Inferior parietal cortex (tissue), 1 donor: ENCODE results near the gene ADH1C.
"Not testable (repeated sequence)": the region's sequence is repeated elsewhere in the genome, so short reads cannot be mapped to it uniquely, and the experiment has no call there.

Source experiments
- DNase-seq: peaks from one replicate; pipeline ENCODE4 v3.0.0-alpha.2; 2016; ENCODE audit errors: extremely low spot score

The ADH1C gene

DNA sequence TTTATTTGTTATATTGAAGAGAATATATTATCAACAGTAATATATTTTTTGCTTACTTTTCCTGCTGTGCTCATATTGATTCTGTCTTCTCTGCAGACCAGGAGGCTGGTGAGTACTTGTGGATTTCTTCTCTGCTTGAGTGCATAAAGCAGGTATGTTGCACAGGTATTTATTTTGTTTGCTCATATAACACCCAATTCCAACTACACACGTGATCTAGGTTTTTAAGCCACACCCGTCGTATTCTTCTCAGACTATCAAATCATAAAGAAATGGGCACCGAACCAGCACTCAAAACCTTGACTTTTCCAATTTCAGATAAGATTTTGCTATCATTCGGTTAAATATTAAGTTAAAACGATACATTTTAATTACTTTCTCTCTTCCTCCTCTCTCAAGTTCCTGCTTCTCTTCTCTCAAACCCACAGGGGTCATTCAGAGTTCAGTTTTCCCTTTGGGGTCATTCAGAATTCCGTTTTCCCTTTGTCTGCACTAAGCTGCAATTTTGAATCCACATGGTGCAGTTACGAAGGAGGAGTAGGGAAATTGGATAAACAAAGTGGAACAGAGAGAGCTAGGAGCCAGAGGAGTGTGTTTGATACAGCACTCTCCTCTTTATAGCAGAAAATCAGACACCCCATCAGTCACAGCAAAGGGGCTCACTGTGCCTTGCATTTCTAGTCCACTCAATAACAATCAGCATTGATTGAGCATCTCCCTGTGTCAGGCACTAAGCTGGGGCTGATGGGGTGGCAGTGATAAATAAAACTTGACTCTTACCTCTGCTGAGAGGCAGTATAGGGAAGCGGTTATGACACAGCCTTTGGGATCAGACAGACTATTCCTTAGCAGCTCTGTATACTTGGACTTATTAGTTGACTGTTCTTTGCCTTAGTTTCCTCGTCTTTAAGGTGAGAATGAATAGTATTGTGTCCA lies at the start of gene ADH1C:
TSS of gene ADH1C (minus strand) at position 145 of the 936 bp plus-strand sequence. CDS start at position 74, 71 bp downstream.
- DNase-seq = no peak

DNA sequence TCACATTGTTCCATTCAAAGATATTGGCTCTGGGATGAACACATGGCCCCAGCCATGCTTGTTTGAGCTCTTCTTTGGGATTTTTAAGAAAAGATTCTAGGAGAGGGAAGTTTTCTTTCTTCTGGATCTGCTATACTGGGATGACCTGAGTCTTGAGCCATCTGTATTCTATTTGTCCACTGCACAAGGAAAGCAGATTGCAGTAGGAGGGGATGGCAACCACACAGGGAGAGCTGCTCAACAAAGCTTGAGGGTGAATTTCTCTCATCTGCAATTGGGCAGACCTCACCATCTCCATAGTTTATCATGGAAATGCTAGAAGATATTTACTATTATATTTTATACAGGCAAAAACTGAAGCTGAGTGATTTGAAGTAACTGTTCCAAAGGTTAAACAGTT lies 48.3 kb upstream of the ADH1C start:
- DNase-seq = no peak

- no peak for DNase-seq
Measured at GRCh38 chr4:99399017-99399416, 46.5 kb upstream of the ADH1C start.

- DNase-seq = no peak
Measured at GRCh38 chr4:99395595-99396364, 43.2 kb upstream of the ADH1C start.

DNA sequence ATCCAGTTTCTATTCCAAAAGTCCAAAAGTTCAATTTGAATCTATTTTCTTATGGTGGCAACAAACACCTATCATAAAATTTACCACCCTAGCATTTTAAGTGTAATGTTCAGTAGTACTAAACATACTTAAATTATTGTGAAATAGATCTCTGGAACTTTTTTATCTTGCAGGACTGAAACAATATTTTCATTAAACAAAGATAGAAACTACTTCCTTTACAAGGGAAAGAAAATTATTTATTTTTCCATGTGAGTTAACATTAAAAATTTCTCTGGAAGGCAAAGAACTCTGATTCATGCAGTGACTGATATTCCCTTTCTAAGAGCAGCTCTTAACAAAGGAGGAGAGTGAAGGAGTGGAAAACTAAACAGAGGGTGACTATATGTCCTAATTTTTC lies 42.4 kb upstream of the ADH1C start:
- DNase-seq = no peak

DNA sequence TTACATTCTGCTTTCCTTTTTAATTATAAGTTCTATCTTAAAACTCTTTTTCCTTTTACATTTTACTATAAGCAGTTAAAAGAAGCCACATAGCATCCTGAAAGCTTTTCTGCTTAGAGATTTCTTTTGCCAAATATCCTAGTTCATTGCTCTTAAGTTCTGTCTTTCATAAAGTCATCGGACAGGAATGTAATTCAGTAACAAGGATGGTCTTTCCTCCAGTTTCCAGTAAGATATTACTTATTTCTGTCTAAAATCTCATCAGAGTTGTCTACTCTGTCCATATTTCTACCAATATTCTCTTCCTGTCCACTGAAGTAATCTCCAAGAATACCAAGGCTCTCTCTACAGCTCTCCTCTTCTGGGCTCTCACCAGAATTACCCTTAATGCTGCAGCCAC lies 37.5 kb upstream of the ADH1C start:
- no peak for DNase-seq

GRCh38 chr4:99389606-99390005 lies 37.1 kb upstream of the ADH1C start:
- no peak for DNase-seq

DNA sequence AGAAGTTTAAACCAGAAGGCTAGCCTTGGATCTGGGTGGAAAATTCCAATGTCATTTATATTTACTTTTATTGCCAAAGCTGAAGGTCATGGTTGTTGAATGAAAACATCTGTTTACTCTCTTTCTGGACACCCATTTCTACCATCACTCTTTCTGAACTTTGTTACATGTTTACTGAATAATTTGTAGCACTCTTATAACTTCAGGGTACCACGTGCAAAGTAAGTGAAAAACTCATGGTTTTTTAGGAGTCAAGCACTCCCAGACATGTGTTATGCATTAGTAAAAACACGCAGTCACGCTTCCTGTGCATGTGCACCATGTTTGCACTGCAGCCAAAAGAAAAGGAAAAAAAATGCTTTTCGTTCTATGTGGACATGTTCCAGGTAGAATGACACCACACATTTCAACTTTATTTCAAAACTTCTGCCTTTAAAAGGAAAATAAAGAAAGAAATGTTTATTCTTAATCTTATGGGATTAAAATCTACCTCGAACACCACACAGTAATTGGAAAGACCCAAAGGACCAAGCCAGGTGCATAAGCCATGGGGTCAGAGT lies 31.4 kb upstream of the ADH1C start:
- no peak for DNase-seq

DNA sequence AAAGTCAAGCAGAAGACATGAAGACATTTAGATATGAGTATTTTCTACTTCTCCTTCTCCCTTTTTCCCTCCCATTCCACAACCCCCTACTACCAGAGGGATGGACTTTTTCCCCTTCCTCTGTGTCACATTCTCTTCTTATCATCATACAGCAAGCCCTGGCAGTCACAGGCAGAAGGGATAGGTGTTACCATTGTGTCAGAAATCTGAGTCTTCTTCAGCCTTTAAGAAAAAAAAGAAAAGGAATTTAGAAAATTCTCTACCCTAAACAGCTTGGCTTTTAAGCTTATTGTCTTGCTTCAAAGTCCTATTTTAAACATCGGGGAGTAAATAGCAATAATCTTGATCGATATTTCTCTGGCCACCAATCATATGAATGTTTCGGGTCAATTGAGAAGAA lies 30.9 kb upstream of the ADH1C start:
- DNase-seq = no peak

DNA sequence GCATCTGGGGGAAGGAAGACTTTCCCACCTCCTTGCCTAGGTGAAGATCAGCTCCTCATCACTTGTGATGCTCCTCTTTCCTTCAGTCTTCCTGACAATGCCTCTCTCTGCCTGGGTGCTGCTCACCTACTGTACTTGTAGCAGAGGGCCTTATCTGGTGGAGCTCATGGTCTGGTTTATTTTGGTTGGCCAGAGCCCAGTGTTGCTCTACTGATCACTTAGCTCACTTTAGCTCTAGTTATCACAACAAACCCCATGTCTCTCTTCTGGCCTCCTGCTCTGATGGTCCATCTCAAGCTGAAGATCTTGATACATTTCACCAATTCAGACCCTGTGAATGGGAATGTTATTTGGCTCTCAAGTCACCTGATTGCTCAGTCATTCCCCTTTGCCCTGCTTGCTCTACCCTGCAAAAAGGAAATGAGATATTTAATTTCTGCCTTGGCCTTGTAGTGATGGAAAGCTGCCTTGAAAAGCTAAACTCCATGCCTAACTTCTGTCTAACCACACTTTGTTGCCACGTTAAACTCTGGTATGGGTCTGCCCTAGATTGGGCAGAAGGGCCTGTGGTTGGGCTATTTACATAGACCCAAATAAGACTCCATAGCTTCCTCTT lies 30.3 kb upstream of the ADH1C start:
- DNase-seq = no peak

GRCh38 chr4:99381588-99382175 lies 29.1 kb upstream of the ADH1C start:
- no peak for DNase-seq

DNA sequence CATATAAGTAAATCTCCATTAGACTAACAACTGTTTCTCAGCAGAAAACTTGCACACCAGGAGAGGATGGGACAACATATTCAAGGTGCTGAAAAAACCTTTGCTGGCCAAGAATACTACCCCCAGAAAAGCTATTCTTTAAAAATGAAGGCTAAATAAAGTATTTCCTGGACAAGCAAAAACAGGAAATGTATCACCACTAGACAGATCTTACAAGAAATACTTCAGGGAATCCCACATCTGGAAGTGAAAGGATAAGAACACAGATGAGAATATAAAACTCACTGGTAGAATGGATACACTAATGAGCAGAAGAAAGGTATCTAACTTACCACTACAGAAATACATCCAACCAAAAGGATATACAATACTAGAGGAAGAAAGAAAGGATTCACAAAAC lies 27.0 kb upstream of the ADH1C start:
- no peak for DNase-seq

DNA sequence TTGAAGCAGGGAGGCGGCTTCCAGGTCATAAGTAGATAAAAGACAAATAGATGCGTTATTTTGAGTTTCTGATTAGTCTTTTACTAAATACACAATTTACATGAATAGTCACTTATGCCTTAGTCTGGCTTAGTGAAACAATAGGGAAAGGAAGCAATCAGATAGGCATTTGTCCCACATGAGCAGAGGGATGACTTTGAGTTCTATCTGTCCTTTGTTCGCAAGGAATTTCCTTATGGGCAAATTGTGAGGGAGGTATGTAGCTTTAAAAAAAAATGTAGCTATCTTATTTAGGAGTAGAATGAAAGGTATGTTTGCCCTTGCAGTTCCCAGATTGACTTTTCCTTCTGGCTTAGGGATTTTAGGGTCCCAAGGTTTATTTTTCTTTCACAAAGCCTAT lies 26.3 kb upstream of the ADH1C start:
- no peak for DNase-seq

DNA sequence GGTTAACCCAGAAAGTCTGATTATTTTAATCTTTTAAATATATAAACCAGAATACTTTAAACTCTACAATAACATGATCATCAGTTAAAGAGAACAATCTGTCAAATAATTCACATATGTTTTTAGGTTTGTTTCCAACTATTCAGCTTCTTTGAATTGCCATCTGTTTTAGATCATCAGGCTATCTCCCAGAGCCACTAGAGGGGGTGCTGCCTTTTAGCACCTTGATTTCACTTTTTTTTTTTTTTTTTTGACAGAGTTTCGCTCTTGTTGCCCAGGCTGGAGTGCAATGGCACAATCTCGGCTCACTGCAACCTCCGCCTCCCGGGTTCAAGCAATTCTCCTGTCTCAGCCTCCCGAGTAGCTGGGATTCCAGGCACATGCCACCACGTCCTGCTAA lies 24.8 kb upstream of the ADH1C start:
- not testable (repeated sequence) for DNase-seq

DNA sequence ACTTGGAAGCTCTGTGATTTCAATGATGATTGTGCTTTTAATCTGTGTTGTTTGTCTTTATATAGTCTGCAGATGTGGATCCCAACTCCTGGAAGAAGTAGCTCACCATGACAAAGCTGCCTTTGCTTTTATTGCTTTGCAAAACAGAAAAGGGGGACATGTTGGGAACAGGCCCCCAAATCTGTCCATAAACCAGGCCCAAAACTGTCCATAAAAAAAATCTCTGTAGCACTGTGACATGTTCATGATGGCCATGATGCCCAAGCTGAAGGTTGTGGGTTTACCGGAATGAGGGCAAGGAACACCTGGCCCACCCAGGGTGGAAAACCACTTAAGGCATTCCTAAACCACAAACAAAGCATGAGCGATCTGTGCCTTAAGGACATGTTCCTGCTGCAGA lies 19.9 kb upstream of the ADH1C start:
- not testable (repeated sequence) for DNase-seq

DNA sequence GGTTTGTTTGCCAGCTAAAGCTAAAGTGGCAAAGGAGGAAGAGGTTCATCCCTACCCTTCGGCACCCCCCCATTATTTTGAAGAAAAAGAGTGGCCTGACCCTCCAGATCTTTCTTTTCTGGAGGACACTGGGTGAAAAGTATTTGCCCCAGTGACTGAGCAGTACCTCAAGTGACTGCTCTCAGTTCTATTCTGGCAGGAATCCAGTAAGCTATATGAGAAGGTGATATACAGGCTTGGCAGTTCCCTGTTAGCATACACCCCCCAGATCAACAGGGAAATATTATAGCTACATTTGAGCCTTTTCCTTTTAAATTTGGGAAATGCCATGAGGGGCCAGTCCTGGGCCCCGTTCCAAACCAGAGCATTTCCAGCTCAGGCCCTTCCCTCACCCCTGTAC lies 15.3 kb upstream of the ADH1C start:
- DNase-seq = not testable (repeated sequence)

DNA sequence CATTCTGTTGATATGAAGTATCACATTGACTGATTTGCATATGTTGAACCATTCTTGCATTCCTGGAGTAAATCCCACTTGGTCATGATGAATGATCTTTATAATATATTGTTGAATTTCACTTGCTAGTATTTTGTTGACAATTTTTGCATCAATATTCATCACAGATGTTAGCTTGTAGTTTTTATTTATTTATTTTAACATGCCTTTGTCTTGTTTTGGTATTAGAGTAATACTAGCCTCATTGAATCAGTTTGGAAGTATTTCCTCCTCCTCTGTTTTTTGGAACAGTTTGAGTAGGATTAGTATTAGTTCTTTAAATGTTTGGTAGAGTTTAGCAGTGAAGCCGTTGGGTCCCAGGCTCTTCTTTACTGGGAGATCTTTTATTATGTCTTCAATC lies 13.9 kb upstream of the ADH1C start:
- DNase-seq = no peak

DNA sequence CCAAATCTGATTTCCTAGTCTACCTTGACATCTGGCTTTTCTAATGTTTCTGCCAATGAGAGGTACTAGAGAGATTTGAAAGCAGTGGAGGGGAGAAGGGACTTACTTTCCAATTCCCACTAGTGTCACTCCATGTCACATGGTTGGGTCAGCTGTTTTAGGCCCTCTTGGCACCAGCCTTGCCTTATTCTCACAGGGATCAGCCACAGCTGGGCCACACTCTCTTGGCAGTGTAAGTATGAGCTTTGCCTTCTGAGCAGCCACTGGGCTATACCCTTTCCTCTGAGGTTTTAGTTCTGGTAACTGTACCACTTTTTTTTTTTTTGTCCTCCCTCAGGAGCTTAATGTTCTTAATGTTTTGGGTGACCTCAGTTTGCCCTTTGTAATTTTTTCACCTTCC lies 10.2 kb upstream of the ADH1C start:
- DNase-seq = no peak

GRCh38 chr4:99361899-99362275 lies 9.3 kb upstream of the ADH1C start:
- DNase-seq = no peak

DNA sequence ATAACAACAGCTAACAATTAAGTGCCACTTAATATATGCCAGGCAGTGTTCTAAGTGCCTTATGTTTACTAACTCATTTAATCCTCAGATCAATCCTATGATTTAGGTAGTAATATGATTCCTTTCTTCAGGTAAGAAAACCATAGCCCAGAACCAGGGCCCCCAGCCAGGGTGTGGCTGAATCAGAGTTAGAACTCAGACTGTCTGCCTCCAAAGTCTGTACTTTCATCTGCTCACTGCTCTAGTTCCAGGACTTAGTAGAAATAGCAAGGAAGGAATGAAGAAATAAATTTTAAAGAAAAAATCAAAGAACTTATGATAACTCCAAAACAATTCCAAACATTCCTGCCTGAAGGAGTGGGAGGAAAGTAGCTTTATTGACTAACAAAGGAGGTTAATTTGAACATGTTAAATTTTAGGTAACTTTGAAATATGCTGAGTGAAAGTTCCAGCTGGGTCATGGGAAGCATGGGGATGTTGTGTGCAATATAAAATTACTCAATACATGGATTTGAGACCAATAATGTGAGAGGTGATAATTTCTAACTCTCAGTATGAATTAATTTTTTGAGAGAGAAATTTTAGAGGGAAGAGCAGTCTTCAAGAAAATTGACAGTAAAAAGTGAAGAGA lies 8.8 kb upstream of the ADH1C start:
- DNase-seq = no peak

DNA sequence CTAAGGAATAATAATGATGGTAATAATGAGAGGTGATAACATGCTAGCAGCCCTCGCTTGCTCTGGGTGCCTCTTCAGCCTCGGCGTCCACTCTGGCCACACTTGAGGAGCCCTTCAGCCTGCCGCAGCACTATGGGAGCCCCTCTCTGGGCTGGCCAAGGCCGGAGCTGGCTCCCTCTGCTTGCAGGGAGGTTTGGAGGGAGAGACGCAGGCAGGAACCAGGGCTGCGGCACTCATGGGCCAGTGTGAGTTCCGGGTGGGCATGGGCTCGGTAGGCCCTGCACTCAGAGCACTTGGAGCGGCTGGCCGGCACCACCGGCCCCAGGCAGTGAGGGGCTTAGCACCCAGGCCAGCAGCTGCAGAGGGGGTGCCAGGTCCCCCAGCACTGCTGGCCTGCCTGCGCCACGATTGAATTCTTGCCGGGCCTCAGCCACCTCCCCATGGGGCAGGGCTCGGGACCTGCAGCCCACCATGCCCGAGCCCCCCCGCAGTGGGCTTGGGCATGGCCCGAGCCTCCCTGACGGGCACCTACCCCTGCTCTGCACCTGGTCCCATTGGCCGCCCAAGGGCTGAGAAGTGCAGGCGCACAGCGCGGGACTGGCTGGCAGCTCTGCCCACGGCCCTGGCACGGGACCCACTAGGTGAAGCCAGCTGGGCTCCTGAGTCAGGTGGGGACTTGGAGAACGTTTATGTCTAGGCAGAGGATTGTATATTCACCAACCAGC lies 7.1 kb upstream of the ADH1C start:
- DNase-seq = no peak
